DOHH2 (cell line): ENCODE measurements around the gene PEX14.

Experiments used
- H3F3A ChIP-seq: fragments of 200-600 bp; sonication (generic), shearing (Covaris generic); 2 replicates; pipeline ENCODE4 v1.6.0; 2016; ENCODE audit warnings: antibody characterized with exemption, mild to moderate bottlenecking; ENCODE audit not compliant: control insufficient read depth, insufficient read depth
- H3K27ac ChIP-seq: fragments of 200-600 bp; sonication (generic); 2 replicates; pipeline ENCODE4 v1.5.1; 2014; ENCODE audit warnings: low read depth, mild to moderate bottlenecking, low read length, moderate library complexity
- H3K27me3 ChIP-seq: fragments of 200-600 bp; sonication (generic); 2 replicates; pipeline ENCODE4 v1.6.1; 2014; ENCODE audit warnings: mild to moderate bottlenecking, low read length, mixed read lengths; ENCODE audit not compliant: control insufficient read depth
- H3K36me3 ChIP-seq: fragments of 200-600 bp; sonication (generic); 2 replicates; pipeline ENCODE4 v1.6.1; 2014; ENCODE audit warnings: mild to moderate bottlenecking, low read length, moderate library complexity, mixed read lengths; ENCODE audit not compliant: control insufficient read depth
- H3K4me1 ChIP-seq: fragments of 200-600 bp; sonication (generic); 2 replicates; pipeline ENCODE4 v1.6.1; 2014; ENCODE audit warnings: mild to moderate bottlenecking, low read length, mixed read lengths; ENCODE audit not compliant: control insufficient read depth
- H3K4me2 ChIP-seq: fragments of 200-600 bp; sonication (generic); 2 replicates; pipeline ENCODE4 v1.6.0; 2014; ENCODE audit warnings: mild to moderate bottlenecking, low read length, moderate library complexity
- H3K4me3 ChIP-seq: fragments of 200-600 bp; sonication (generic); 2 replicates; pipeline ENCODE4 v1.5.1; 2014; ENCODE audit warnings: mild to moderate bottlenecking, low read length, mixed read lengths
- H3K79me2 ChIP-seq: fragments of 200-600 bp; sonication (generic); 2 replicates; pipeline ENCODE4 v1.6.1; 2014; ENCODE audit warnings: mild to moderate bottlenecking, low read length, mixed read lengths; ENCODE audit not compliant: control insufficient read depth
- H3K9me2 ChIP-seq: fragments of 200-600 bp; sonication (generic); replicated peaks from 2 replicates; pipeline ENCODE4 v1.6.1; 2014; ENCODE audit warnings: mild to moderate bottlenecking, low read length, mixed read lengths; ENCODE audit not compliant: control insufficient read depth
- H3K9me3 ChIP-seq: fragments of 200-600 bp; sonication (generic); 2 replicates; pipeline ENCODE4 v1.6.1; 2014; ENCODE audit warnings: antibody characterized with exemption, low read length, mixed read lengths; ENCODE audit not compliant: control insufficient read depth, insufficient read depth
- H4K20me1 ChIP-seq: fragments of 200-600 bp; sonication (generic); 2 replicates; pipeline ENCODE4 v1.6.0; 2014; ENCODE audit warnings: low read depth, mild to moderate bottlenecking, antibody characterized with exemption, low read length, moderate library complexity; ENCODE audit not compliant: control insufficient read depth, insufficient read depth
- CTCF ChIP-seq: fragments of 200-600 bp; sonication (generic); IDR thresholded peaks from one replicate; pipeline ENCODE4 v1.5.1; 2014; ENCODE audit warnings: antibody characterized with exemption, mild to moderate bottlenecking, low read depth, low read length; ENCODE audit not compliant: poor library complexity, severe bottlenecking
- EZH2phosphoT487 ChIP-seq: fragments of 200-600 bp; sonication (generic); IDR thresholded peaks from 2 replicates; pipeline ENCODE4 v1.6.1; 2017; ENCODE audit warnings: borderline replicate concordance, mild to moderate bottlenecking, antibody characterized with exemption, low read length, moderate library complexity, mixed read lengths

PEX14 gene

DNA sequence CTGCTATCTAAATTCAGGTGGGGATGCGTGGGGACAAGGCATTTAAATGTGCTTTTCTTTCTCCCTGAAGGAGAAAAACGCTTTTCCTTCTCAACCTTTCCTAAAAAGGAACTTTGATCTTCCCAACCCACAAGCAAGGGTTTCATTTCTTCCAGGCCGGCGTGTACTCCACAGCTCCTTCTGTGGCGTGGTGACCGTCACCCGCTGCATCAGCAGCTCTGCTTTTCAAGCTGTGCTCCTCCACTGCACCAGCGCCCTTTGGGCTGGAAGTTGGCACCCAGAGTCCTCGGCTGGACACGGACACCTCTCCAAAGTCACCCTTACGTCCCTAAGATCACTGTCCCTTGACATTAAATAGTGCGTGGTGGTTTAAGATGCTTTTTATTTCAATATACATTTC, 54.3 kb downstream of the PEX14 start:
- no peaks in the 10 kb centered on the region for H3K36me3 ChIP-seq
- no peak overlapping the region for H3K4me2 ChIP-seq
- H3K4me3 ChIP-seq, result no peak overlapping the region
- H3K27me3 ChIP-seq, result no peaks in the 10 kb centered on the region
- H3F3A ChIP-seq, result no peaks in the 10 kb centered on the region
- H3K9me2 ChIP-seq, result no peaks in the 10 kb centered on the region
- no peaks in the 10 kb centered on the region for H3K4me1 ChIP-seq
- TF ChIP-seq EZH2phosphoT487 (no peak), CTCF (no peak)
- H3K27ac ChIP-seq, result no peak overlapping the region
- no peaks in the 10 kb centered on the region for H4K20me1 ChIP-seq
- peaks cover 4% of the 10 kb centered on the region; the same call in 1 of the 2 replicates for H3K79me2 ChIP-seq
- no peaks in the 10 kb centered on the region for H3K9me3 ChIP-seq

- no peak for TF ChIP-seq EZH2phosphoT487
- no peaks in the 10 kb centered on the region for H4K20me1 ChIP-seq
Measured at GRCh38 chr1:10529765-10530164, 55.0 kb downstream of the PEX14 start.

DNA sequence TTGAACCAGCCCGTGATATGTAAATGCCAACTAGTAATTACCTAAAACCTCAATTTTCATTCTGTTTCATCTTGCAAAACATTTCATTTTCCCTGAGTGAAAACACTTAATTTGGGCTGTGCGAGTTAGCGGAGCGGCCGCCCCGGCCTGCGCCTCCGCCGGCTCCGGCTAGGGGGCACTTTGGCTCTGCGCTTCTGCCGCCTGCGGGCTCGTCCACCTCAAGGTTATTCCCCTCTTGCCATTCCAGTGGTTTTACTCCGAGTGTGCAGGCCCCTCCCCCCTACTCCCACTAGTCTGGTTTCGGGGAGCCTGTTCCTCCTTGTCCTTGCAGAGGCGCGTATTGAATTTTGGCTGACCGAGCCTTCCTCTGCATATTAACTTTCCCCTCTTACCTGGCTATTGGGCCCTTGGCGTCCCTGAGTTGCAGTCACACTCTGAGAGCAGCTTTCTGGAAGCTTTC, 55.6 kb downstream of the PEX14 start:
- Histone ChIP-seq H3K27ac (no peak overlapping the region), H3K36me3 (no peaks in the 10 kb centered on the region), H3K9me3 (no peaks in the 10 kb centered on the region), H3K79me2 (peaks cover 4% of the 10 kb centered on the region; the same call in 1 of the 2 replicates), H3K4me1 (no peaks in the 10 kb centered on the region), H4K20me1 (no peaks in the 10 kb centered on the region), H3K9me2 (no peaks in the 10 kb centered on the region), H3K4me2 (no peak overlapping the region), H3K27me3 (no peaks in the 10 kb centered on the region), H3F3A (no peaks in the 10 kb centered on the region), H3K4me3 (no peak overlapping the region)
- TF ChIP-seq CTCF, result no peak
- no peak for TF ChIP-seq EZH2phosphoT487

More at GRCh38 chr1:10529765-10530164, 55.0 kb downstream of the PEX14 start:
- Histone ChIP-seq H3K27ac (no peak overlapping the region), H3K4me1 (no peaks in the 10 kb centered on the region), H3K9me2 (no peaks in the 10 kb centered on the region), H3F3A (no peaks in the 10 kb centered on the region), H3K9me3 (no peaks in the 10 kb centered on the region), H3K36me3 (no peaks in the 10 kb centered on the region), H3K27me3 (no peaks in the 10 kb centered on the region), H3K79me2 (peaks cover 4% of the 10 kb centered on the region; the same call in 1 of the 2 replicates), H3K4me2 (no peak overlapping the region), H3K4me3 (no peak overlapping the region)

DNA sequence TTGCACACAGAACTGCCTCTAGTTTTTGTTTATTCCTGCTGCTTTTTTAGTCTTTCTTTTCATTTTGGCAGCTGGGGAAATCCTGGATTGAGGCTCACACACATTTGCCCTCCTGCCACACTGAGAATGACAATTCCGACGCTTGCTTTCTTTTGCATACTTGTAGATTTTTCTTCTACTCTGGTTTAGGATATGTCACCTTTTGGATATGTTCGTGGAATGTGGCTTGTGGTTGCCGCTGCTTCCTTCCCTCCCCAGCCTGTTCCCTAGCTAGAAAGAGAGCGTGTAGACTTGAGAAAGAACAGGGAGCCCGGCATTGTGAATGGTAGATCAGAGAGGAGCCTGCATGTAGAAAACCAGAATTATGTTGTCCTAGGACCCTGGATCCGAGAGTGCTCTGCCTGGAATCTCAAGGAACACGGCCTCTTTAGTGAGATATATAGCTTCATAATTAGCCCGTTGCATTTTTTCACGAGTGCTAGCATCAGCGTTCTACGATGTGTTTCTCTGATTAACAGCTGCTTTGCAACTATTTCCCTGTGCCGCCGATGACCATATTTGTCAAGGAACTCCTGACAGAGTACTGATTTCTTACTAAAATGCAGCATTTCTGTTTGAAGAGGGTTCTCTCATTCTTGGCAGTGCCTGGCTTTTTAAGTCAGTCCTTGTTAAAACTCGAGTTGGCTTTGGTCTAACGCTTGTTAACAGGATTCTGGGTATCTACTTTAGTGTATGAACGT, 56.2 kb downstream of the PEX14 start:
- Histone ChIP-seq H3K27ac (no peak overlapping the region), H3K4me1 (no peaks in the 10 kb centered on the region), H3K4me2 (no peak overlapping the region), H3K79me2 (peaks cover 4% of the 10 kb centered on the region; the same call in 1 of the 2 replicates), H3K9me2 (no peaks in the 10 kb centered on the region), H3K27me3 (no peaks in the 10 kb centered on the region), H3K36me3 (no peaks in the 10 kb centered on the region), H3F3A (no peaks in the 10 kb centered on the region), H3K4me3 (no peak overlapping the region), H4K20me1 (no peaks in the 10 kb centered on the region), H3K9me3 (no peaks in the 10 kb centered on the region)
- TF ChIP-seq EZH2phosphoT487 (no peak), CTCF (no peak)
